GM18526 (cell line): ENCODE measurements around the gene UBE2O.

ENCODE experiments used
- POLR2A ChIP-seq: IDR thresholded peaks from 3 replicates; pipeline ENCODE4 v1.6.1; 2011; ENCODE audit not compliant: insufficient read length; ENCODE audit errors: extremely low read depth

UBE2O gene

GRCh38 chr17:76461765-76462555 is 9.0 kb upstream of the UBE2O start:
- TF ChIP-seq POLR2A: no peak

DNA sequence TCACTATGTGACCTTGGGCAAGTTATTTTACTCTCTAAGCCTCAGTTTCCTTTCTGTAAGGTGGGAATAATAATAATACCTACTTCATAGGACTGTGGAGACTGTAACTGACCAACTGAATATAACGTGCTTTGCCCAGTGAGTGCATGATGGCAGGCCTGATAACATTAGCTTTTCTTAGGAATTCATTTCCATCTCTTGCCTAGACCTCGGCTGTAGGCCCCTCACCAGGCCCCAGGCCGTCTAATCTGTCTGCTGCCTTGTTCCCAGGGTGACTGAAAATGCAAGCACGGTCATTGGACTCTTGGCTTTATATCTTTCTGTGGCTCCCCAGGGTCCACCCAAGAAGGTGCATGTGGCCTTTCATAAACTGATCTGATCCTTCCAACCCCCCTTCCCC is 6.7 kb upstream of the UBE2O start:
- no peak for TF ChIP-seq POLR2A

- no peak for TF ChIP-seq POLR2A
Observed at GRCh38 chr17:76458580-76459490, 5.9 kb upstream of the UBE2O start.

GRCh38 chr17:76453431-76453743 is 435 bp upstream of the UBE2O start:
- TF ChIP-seq POLR2A: no peak

GRCh38 chr17:76452127-76452659 is 759 bp downstream of the UBE2O start:
- TF ChIP-seq POLR2A: no peak

GRCh38 chr17:76451506-76451905 is 1.4 kb downstream of the UBE2O start:
- TF ChIP-seq POLR2A: no peak

DNA sequence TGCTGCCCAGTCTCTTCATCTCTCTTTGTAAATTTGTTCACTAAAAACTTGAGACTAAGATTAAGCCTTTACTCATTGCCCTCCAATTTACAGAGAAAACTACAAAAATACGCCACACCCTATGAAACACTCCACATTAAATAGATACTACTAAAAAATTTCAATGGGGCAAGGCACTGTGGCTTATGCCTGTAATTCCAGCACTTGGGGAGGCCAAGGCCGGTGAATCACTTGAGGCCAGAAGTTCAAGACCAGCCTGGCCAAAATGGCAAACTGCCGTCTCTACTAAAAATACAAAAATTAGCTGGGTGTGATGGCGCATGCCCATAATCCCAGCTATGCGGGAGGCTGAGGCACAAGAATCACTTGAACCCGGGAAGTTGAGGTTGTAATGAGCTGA is 3.8 kb downstream of the UBE2O start:
- no peak for TF ChIP-seq POLR2A

DNA sequence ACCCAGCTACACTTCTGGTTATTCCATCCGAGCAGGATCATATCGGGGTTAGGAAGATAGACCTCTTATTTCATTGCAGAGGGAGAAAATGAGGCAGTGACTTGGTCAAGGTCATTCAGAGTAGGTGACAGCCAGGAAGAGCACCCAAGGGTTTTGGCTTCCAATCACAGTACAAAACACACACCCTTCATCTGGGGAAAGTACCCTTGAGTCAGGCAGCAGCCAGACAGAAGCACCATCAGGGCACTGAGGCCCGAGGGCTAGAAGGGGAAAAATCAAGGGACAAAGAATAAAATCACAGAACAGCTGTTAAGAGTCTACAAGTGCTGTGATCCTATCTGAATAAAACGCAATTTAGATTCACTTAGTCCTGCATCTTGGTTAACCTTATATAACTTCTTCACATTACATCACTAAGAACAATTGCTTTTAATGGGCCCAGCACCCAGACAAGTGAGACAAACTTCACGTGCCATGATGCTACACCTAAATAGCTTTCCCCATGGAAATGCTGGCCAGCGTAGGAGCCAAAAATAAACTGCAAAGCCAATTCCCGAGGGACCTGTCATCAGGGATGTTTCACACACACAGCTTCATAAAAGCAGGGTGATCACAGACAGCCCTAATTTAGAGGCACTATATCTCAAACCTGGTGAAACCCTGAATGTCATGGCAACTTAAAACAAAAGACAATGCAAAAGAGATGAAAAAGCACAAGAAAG is 4.9 kb downstream of the UBE2O start:
- no peak for TF ChIP-seq POLR2A

DNA sequence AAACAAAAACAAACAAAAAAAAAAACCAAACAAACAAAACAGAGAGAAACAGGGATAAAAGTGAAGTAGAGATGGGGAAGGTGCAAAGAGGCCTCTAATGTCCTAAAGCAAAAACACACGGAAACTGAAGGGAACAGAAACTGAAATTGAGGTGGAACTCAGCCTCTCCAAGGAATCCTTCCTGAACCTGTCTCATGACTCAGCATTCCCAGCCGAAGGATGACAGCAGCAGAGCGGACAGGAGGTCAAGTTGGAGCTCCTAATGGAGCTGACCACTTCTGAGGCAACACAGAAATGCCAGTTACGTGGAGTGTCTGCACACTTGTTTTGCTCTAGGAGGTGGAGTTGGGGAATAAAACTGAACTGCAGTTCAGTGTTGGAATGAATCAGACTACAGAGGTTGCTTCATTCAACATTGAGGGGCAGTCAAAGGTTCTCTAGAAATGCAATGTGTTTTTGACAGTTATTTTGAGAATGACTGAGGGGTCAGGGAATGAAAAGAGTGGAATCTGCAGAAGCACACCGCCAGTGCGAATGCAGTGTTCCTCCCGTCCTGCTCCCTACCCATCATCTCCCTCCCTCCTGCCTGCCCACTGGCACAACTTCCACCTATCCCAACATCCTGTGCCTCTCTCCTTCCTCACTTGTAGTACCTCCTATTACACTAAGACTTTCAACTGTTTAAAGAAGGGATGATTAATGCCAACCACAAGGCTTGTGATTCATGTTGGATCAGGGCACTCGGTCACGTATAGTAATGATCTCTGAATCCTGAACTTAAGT is 6.3 kb downstream of the UBE2O start:
- TF ChIP-seq POLR2A: no peak

DNA sequence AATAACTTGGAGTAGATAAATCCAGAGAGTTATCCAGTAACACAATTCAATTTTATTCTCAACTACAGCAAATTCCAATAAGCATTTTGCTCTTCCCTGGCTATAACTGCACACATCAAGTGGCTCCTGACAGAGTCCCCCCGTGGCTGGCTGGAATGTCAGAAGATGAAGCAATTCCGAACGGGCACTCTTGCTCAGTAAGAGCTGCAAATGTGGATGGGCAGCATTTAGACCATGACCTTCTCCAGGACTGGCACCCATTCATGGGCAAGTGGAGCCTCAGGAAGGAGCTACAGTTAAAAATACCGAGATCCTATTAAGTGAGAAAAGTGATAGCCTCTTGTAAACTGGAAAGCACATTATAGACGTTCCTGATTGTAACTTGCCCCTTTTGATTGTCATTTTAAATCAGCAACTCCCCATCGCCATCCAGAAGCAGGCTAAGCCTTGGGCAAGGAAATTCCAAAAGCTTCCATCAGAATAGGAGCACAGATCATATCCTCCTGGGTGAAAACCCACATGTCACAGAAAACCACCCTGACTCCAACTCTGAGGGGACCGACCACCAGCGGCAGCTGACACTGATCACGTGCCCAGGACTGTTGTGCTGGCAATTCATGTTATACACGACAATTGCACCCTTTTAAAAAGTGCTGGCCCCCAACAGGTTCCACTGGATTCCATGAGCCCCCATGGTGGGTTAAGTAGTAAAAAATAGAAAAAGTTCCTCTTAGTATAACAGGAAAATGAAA is 7.1 kb downstream of the UBE2O start:
- no peak for TF ChIP-seq POLR2A

GRCh38 chr17:76444518-76445311 is 8.2 kb downstream of the UBE2O start:
- no peak for TF ChIP-seq POLR2A

DNA sequence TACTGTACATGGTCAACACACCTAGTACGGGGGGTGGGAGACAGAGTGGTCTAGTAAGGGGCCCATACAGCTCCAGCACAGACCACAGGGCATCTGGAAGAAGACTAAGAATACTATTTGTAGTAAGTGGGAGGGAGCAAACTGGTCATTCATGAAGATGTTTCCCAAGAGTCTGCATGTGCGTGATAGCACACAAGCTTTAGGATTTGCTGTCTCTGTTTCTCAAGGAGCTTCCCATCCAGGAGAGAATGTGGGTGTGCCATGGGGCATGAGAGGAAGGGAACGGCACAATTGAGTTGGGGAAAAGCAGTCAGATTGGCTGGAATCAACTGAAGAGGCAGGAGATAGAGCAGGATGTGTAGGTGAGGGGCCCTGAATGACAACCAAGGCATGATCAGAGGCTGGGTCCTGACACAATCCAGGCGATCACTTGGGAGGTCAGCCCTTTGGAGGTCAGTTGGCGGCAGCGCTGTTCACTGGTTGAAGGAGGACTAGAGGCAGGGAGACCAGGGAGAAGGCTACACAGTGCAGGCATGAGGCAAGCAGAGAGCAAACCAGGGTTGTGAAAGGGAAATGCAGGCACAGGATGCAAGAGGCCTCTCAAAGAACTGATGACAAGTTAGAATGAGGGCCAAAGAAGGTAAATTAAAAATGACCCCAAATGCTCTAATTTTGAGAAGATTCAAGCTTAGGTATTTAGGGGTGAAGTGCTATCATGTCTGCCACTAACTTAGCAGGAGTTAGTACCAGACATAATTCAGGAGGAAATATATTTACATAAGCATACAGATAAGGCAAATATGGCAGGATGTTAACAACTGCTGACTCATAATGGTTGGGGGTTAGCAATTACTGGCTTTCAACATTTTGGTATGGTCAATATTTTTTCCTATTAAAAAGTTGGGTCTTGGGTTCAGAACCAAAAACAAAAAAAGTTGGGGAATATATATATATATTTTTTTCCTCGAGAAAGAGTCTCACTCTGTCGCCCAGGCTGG is 10.3 kb downstream of the UBE2O start:
- no peak for TF ChIP-seq POLR2A
